ENCODE measurements around the gene GPR37L1. TPM values are rescaled to one million over a fixed set of nuclear protein-coding genes. Genes with fewer than 3 reads are reported as not detected.

GPR37L1 gene
- total and polyA plus RNA-seq, 9 donors: 0.01 to 0.34 (median 0.12) TPM; not detected in 2

DNA sequence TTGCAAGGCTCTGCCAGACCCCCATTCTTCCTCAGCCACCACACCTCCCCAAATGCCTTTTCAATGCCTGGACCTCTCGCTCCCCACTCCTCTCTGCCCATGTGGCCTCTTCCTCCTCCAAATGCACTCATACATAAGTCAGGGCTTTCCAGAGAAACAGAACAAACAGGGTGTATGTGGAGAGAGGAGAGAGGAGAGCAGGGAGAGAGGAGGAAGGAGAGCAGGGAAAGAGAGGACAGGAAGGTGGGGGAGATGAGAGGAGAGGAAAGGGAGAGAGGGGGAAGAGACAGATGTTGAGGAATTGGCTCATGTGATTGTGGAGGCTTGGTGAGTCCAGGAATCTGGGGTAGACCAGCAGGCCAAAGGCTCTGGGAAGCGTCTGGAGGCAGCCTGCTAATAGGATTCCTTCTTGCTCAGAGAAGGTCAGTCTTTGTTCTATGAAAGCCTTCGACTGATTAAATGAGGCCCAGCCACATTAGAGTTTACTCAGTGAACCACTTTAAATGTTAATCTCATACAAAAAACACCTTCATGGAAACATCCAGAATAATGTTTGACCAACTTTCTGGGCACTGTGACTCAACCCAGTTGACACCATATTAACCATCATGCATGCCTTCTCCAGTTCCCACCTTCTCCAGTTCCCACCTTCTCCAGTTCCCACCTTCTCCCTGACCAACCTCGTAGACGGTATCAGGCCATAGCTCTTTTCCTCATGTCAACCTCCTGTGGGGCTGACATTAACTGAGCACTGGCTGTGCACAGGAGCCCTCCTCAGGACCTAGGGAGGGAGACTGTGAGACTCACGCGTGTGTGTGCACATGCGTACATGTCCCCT lies 59.5 kb downstream of the GPR37L1 start:
- no peaks in the 10 kb centered on the region for H3K27me3 ChIP-seq
- intact Hi-C loops (cut with DNase I): loop anchor here in 2 of 4 donors (10.0 kb wide), 2 partner anchors 133 to 533 kb away; partner anchors contain the start of gene SYT2 (in 1 of the 2)
- 86 to 87% (median 86%) methylated on average over 8 of the region's 8 CpGs for WGBS, 3 donors

More for the DNA sequence above, 59.5 kb downstream of the GPR37L1 start:
- H3K4me3 ChIP-seq: no peak overlapping the region
- H3K9me3 ChIP-seq: no peaks in the 10 kb centered on the region
- TF ChIP-seq POLR2A (IDR thresholded peaks at IDR 0.05) (no peak), EP300 (IDR thresholded peaks at IDR 0.05) (no peak), CTCF (IDR thresholded peaks at IDR 0.05) (no peak)
- H3K36me3 ChIP-seq: no peaks in the 10 kb centered on the region
- no peak for DNase-seq
- no peaks in the 10 kb centered on the region for H3K4me1 ChIP-seq (ENCODE audit: insufficient read depth)
- H3K27ac ChIP-seq: no peak overlapping the region

Small RNA genes lying within 50 kb of the gene (small RNA-seq; reads per million reads assigned to genes)
- gene CRIP1P3: not detected

Other genes with a start within 250 kb of the GPR37L1 start
- 10 to 100 TPM; 16.8 to 37.9 (median 26.4) TPM for gene SHISA4, start 234.0 kb upstream of the GPR37L1 start, total RNA-seq
- gene SHISA4, start 234.0 kb upstream of the GPR37L1 start, polyA plus RNA-seq: 10 to 100 TPM; 11.3 to 29.9 TPM
- gene LMOD1, start 176.4 kb upstream of the GPR37L1 start, total RNA-seq: 100 to 1,000 TPM in 2 of 7 donors, 10 to 100 TPM in 5; 25.6 to 155 (median 67.2) TPM
- 100 to 1,000 TPM in 1 of 2 donors, 10 to 100 TPM in 1; 94.6 to 255 TPM for gene LMOD1, start 176.4 kb upstream of the GPR37L1 start, polyA plus RNA-seq
- 10 to 100 TPM; 19.9 to 38.1 (median 29.7) TPM for gene TIMM17A, start 167.4 kb upstream of the GPR37L1 start, total RNA-seq
- 10 to 100 TPM; 23.2 to 31.5 TPM for gene TIMM17A, start 167.4 kb upstream of the GPR37L1 start, polyA plus RNA-seq
- 10 to 100 TPM; 37.5 to 76.2 (median 43.9) TPM for gene RNPEP, start 140.3 kb upstream of the GPR37L1 start, total RNA-seq
- gene RNPEP, start 140.3 kb upstream of the GPR37L1 start, polyA plus RNA-seq: 10 to 100 TPM; 32.4 to 49.5 TPM
- 1,000 to 10,000 TPM in 1 of 7 donors, 10 to 100 TPM in 2, 1 to 10 TPM in 2, under 1 TPM in 2; 0.35 to 1,154 (median 5.5) TPM for gene ELF3, start 112.3 kb upstream of the GPR37L1 start, total RNA-seq
- 1 to 10 TPM in 1 of 2 donors, under 1 TPM in 1; 0.05 to 1.3 TPM for gene ELF3, start 112.3 kb upstream of the GPR37L1 start, polyA plus RNA-seq
- 10 to 100 TPM; 20.0 to 95.9 (median 67.6) TPM for gene ARL8A, start 21.8 kb downstream of the GPR37L1 start, total RNA-seq
- 10 to 100 TPM; 26.6 to 65.8 TPM for gene ARL8A, start 21.8 kb downstream of the GPR37L1 start, polyA plus RNA-seq
- 1 to 10 TPM in 5 of 7 donors, under 1 TPM in 2; 0.58 to 4.8 (median 1.7) TPM for gene PTPN7, start 37.7 kb downstream of the GPR37L1 start, total RNA-seq
- 10 to 100 TPM in 1 of 2 donors, under 1 TPM in 1; 0.98 to 15.4 TPM for gene PTPN7, start 37.7 kb downstream of the GPR37L1 start, polyA plus RNA-seq
- gene LGR6, start 70.9 kb downstream of the GPR37L1 start, total RNA-seq: 10 to 100 TPM in 1 of 7 donors, 1 to 10 TPM in 3, under 1 TPM in 3; 0.24 to 12.4 (median 1.4) TPM
- 1 to 10 TPM; 1.1 to 1.9 TPM for gene LGR6, start 70.9 kb downstream of the GPR37L1 start, polyA plus RNA-seq
- gene UBE2T, start 219.0 kb downstream of the GPR37L1 start, total RNA-seq: 1 to 10 TPM in 3 of 7 donors, under 1 TPM in 2, not detected in 2; 0.27 to 3.2 (median 1.1) TPM
- gene UBE2T, start 219.0 kb downstream of the GPR37L1 start, polyA plus RNA-seq: 1 to 10 TPM; 1.4 to 5.3 TPM
- 100 to 1,000 TPM in 3 of 7 donors, 10 to 100 TPM in 4; 55.1 to 170 (median 73.0) TPM for gene PPP1R12B, start 225.8 kb downstream of the GPR37L1 start, total RNA-seq
- gene PPP1R12B, start 225.8 kb downstream of the GPR37L1 start, polyA plus RNA-seq: 100 to 1,000 TPM in 1 of 2 donors, 10 to 100 TPM in 1; 50.3 to 232 TPM